Medulla oblongata (tissue), 1 donor: Measurements from ENCODE around the gene ARL8B.

ENCODE experiments used
- DNase-seq: peaks from one replicate; pipeline ENCODE4 v3.0.0-alpha.2; 2015; ENCODE audit errors: extremely low spot score

ARL8B gene

DNA sequence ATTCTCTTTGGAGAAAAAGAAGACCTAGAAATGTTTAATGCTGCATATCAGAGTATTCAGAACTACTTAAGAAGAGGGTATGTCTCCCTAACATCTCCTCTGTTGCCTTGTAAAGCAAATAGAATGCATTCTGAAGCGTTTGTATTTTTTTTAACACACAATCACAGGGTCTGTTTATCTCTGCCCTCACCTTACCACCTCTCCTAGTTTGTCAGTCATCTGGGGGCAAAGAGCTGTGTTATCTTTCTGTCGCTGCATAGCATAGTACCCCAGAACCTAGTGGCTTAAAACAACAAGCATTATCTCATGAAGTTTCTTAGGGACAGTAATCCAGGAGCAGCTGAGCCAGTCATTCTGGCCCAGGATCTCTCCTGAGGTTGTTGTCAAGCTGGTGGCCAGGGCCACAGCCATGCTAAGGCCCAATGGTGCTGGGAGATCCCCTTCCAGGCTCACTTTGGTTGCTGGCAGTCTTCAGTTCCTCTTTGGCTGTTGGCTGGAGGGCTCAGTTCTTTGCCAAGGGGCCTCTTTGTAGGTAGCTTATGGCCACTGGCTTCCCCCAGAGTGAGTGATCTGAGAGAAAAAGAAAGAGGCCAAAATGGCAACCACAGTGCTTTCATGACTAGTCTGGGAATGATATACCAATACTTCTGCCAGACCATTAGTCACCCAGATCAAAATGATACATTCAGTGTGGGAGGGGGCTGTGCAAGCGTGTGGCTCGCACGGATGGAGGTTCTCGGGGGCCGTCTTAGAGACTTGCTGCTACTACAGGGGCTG, 83.3 kb downstream of the ARL8B start:
- no peak for DNase-seq

DNA sequence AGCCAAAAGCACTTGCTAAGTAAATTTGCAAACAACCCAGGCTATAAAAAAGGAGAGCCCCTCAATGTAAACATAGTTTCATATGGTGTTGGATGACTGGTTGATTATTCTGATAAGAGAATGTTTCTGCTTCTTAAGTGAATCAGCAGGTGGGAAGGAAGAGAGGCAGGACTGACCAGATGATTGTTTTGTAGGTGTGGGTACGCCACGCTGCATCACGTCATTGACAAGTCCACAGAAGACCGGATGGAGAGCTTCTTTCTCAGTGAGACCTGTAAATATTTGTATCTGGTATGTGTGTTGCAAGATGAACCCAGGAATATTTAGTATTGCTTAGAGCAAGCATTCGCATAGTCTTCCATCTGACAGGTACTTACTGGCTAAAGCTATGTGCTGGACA, 88.8 kb downstream of the ARL8B start:
- DNase-seq: no peak

DNA sequence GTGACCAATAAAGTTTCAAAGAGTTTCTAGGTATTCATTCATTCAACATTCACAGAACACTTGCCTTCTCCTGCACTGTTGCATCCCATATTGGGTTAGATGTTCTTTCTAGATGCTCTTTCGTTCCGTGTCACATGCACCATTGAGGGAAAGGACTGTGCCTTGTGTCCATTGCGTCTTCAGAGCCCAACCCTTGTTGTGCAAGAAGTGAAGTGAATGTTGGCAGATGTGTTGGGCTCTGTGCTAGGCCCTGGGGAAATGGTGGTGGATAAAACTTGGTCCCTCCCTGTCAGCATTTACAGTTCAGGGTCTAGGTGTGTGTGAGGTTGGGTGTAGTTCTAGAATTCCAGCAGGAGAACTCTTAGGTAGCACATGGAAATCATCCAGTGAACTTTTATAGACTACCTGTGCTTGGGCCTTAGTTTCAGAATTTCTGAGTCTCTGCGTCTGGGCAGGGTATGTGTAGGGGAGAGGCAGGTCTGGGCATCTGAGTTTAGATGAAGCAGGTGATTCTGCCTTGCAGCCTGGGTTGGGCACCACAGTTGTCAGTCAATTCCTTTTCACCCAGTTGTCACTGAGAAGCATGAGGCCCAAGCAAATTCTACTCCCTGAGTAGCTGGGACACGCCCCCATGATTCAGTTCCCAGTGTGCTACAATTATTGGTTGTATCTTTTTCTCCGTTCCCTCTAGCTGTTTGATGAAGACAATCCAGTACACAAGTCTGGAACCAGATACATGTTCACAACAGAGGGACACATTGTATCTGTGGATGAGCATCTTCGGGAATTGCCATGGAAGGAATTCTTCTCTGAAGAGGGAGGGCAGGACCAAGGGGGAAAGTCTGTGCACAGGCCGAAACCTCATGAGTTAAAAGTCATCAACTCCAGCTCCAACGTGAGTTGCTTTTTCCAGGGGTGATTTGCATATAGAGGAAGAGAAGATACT, 90.8 kb downstream of the ARL8B start:
- no peak for DNase-seq

DNA sequence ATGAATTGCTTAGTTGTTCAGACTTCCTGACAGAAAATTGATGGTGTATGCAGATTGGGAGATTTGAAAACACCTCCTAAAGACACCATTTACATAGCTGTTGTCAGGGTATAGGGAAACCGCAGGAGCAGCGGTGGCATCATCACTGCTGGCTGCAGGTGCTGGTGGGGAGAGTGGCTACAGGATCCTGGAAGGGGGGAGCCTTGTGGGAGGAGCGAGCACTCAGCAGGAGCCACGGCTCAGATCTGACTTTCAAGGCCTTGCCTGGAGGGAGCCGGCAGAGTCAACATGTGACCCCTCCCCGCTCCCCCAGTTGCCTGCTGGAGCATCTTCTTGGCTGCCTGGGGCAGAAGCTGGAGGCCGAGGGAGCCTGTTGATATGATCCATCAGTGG, 91.5 kb downstream of the ARL8B start:
- no peak for DNase-seq

DNA sequence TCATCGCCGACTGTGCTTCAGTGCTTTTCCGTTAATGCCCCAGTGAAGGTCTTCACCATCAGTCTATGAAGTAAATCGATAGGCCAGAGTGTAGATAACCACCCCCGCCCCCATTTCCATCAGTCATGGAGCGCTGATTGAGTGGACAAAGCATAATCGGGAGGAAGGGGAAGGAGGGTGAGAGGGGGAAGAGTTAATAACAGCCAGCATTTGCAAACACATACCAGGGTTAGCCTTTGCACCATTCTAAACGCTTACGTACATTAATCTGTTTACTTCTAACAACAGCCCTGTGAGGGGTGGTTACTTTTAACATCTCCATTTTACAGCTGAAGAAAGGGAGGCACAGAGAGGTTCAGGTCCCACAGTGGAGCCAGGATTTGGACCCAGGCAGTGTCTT, 92.3 kb downstream of the ARL8B start:
- no peak for DNase-seq

DNA sequence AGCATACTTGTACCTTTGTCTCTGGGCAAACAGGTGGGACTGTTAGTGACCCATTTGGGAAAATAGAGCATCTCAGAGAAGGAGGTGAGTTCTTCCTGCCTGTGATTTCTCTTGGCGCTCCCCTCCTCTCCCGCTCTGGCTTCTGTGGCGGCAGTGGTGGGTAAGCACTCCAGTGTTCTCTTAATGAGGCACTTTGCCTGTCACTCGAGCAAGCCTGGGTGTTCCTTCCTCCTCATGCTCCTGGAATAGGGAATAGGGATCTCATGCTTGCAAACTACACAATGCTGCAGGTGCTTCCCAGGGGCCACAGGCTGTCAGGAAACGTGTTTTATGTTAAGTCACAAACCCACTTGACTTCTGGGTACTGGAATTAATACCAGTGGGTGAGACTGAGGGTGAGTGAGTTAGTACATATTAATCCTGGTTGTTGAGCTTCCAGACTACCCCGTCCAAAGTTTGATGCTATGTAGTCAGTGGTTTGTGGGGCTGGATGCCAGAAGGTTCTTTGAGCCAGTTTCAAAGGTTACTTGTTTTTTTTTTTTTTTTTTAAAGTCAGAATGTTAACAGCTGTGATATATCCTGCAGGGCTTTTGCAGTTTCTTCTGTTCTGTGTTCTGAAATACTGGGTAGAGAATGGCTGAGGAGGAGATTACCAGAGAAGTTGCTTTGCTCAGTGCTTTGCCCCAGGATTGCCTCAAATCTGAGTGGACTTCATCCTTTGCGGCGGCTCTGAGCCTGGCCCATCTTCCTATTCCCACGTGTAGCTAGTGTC, 95.9 kb downstream of the ARL8B start:
- DNase-seq: no peak

DNA sequence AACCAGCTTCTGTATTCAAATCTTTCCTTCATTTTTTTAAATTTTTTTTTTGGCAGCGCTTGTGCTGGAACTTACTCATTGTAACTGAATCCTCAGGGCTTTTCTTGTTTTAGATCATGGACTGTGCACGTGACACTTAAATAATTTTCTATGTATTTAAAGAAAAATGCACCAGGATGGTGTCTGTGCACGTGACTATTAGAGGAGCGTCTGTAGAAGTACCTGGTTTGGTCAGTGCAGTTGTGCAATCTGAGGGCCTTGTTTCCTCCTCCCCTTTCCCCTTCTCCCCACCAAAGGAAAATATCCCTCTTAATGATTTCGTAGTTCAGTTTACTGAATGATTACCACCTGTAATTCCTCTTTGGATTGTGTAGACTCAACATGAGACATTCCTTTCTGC, 96.7 kb downstream of the ARL8B start:
- DNase-seq: no peak

DNA sequence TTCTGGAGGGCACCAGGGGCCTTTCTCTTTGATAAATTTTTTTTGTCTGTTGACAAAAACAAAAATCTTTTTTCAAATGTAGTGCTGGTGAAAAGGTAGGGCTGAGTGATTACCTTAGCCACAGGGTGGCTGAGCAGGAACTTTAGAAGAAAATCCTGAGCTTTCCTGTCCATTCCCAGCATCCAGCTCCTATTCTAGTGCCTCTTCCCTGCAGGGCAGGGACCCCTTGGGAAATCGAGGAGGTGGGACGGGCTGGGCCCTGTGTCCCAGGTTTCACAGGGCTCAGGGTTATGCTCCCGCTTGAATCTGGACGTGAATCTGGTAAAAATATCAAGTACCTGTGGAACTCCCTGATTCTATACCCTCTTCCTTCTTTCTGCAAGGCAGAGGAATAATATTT, 97.1 kb downstream of the ARL8B start:
- no peak for DNase-seq

DNA sequence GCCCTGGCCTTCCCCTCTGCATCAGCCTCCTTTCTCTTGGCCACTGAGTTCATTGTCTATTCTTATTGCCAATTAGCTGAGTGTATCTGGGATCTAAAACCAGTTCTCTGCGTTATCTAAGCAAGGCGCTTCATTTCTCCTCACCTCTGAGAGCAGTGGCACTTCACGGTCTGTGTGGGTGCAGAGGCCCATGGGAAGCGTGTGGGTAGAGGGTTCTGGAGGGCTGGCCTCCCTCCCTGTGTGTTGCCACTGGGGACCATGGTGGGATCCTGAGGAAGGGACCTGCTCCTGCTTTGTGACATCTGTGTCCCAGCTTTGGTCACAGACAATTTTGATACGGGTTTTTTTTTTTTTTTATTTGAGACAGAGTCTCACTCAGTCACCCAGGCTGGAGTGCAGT, 98.1 kb downstream of the ARL8B start:
- DNase-seq: no peak

DNA sequence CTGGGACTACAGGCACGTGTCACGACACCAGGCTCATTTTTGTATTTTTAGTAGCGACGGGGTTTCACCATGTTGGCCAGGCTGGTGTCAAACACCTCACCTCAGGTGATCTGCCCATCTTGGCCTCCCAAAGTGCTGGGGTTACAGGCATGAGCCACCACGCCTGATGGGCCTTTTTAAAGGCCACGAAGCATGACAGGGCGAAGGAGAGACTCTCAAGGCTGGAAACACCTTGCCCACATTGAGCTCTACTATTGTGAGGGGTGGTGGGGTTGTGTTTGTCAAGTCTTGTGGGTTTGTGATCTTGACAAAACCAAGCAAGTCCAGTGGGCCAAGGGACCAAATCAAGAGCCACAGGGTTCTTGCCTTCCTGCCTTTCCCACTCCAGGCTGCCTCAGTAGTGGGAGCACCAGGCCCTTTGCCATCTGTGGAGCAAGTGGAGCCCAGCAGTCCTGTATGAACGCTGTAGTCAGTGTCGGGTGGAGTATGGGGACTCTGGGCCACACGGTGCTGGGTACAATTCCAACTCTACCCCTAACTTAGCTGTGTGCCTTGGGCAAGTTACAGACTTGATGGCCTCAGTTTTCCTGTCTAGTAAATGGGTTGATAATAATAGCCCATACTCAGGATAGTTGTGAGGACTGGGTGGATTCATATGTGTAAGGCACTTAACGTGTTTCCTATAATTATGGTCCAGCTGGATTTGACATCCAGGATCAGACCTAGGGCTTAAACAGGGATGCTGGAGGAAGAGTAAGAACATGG, 98.8 kb downstream of the ARL8B start:
- DNase-seq: no peak

DNA sequence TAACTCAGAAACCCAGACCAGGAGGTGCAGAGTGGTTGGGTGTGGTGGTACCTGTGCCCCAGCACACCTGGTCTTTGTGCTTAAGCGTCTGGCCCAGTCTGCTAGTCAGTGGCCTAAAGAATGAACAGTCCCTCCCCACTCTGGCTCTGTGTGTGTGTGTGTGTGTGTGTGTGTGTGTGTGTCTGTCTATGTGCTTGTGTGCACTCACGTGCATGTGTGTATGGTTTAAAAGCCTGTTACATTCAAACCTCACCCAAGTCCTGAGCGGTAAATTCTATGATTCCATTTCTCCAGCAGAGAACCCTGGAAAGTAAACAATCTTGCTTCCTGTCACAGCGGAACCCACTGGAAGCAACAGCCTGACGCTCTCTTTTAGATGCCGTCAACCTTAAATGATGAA, 99.6 kb downstream of the ARL8B start:
- DNase-seq: no peak

DNA sequence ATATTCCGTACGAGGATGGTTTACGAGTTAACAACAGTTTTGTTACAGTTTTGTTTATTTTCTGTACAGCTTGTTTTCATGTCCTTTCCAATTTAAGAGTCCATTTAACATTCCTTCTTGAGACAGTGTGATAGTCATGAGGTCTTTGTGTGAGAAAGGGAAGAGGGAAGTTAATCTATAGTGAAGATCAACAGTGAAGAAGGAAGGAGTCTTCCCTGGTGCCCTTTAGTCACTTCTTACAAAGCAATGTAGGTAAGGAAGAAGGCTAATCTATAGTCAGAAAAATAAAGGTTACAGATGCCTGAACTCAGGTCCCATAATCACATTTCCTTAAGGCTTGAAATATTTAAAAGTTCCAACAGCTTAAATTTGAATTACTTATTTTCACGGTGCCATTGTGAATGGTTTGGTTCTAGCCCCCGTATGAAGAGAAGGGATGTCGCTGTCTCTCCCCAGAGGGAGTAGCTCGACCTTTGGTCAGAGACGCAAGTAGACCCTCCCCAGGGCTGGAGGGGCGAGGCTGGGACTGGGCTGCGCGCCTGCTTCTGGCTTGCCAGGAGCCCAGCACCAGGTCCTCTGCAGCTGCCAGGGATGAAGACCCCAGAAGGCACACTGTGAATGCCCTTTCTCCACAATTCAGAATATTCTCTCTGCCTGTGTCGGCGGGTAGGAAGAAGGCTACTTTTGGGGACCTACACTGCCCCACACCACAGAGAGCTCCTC, 100.4 kb downstream of the ARL8B start:
- DNase-seq: no peak

DNA sequence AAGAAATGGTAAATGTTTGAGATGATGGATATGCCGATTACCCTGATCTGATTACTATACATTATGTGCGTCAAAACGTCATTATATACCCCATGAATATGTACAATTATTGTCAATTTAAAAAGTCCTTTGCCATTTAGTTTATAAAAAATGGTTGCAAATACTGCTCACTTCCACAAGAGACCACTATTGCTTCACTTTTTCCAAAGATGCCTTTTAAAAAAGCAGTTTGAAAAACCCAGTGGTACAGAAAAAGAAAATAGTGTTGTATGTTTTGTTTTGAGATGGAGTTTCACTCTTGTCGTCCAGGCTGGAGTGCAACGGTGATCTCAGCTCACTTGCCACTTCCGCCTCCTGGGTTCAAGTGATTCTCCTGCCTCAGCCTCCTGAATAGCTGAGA, 104.7 kb downstream of the ARL8B start:
- peak; percentile 39 for DNase-seq

DNA sequence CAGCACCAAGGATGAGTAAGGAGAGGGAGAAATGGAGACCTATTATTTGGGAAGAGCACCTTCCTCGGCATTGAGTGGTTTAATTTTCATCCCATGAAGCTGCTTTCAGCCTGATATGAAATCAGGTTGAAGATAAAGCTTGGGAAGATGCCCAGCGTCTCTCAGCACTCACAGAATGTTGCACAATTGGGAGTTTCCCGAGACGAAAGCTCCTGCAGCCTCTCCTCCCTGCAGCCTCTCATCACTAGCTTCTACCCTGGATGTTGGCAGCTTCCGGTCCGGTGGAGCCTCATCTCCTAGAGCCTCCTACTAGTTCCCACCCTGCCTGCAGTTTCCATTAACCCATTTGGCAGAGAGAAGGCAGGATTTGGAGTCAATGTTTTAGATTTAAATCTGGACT, 105.7 kb downstream of the ARL8B start:
- no peak for DNase-seq

DNA sequence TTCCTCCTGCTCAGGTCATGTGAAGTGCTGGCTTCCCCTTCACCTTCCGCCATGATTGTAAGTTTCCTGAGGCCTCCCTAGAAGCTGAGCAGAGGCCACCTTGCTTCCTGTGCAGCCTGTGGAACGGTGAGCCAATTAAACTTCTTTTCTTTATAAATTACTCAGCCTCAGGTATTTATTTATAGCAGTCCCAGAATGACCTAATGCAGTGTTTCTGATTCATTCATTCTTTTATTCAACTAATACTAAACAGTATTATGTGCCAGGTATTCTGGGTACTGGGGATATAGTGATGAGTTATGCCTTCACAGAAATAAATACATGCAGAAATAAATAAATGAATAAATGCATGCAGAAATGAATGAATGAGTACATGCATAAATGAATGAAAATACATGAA, 107.3 kb downstream of the ARL8B start:
- DNase-seq: no peak
